ENCODE results near the gene PDZD2.

The PDZD2 gene

GRCh38 chr5:32157078-32157477 lies 518.1 kb downstream of the PDZD2 start:
- no peak for DNase-seq

GRCh38 chr5:32158679-32158975 lies 519.7 kb downstream of the PDZD2 start:
- DNase-seq, result no peak

DNA sequence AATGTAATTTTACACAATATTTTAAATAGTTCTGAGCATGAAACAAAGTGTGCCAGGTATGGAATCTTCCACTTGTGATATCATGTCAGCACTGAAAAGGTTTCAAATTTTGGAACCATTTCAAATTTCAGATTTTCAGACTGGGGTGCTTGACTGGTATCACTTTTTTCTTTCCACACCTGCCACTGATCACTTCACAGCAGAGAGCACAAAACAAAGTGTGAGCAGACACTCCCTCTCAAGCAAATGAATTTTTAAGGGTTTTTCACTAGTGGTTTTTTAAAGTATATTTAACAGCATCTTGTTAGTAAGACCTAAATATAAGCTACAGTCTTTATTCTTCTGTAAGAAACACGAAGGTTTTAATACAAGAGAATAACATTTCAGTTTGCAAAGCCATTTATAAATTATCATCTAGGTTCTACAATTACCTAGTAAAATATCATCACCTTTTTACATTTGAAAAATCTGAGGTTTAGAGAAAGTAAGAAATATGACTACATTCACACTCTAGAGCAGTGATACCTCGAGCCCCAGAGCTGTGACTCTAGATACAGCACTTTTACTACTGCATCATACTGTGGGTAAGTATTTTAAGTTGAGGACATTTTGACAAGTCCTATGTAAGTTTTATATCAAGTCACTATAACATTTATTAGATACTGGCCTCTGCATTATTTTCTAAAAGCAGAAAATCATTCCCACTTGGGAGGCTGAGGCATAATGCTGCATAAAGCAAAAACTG lies 520.6 kb downstream of the PDZD2 start:
- DNase-seq, result no peak

DNA sequence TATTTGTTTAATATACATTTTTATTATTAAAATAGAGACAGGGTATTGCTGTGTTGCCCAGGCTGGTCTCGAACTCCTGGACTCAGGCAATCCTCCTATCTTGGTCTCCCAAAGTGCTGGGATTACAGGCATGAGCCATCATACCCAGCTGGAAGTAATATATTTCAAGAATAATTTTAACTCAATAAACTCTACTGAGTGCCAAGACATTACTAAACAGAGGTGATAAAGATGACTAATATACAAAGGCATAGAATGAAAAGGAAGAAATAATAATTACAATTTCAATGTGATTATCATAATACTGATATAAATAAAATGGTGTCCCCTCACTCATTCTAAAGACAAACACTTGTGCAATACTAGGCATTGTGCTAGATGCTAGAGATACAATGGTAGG lies 521.3 kb downstream of the PDZD2 start:
- no peak for DNase-seq

All from cortex of kidney (tissue), 1 donor.